Small intestine (tissue), 7 donors: Measurements from ENCODE around the gene HTR6. TPM values are rescaled to one million over a fixed set of nuclear protein-coding genes. Genes with fewer than 3 reads are reported as not detected.
A peak's percentile ranks its signal among the peaks of the same experiment; 100 is the strongest.

Experiments used
- DNase-seq, 2 donors: peaks; one replicate each; pipeline versions ENCODE4 v3.0.0 to v3.0.0-alpha.2; 2013
- FAIRE-seq: peaks from 2 replicates; lab custom pipeline; 2012; peaks lifted over from hg19 to GRCh38; lab: Jason Lieb, UNC
- H3K27ac ChIP-seq, 3 donors: one replicate each; pipeline ENCODE4 v1.5.1; 2013; ENCODE audit warnings: low read length in 2 of 3, mild to moderate bottlenecking in 2 of 3, control low read depth in 1 of 3, inconsistent platforms in 1 of 3, low read depth in 1 of 3, moderate library complexity in 1 of 3
- H3K27me3 ChIP-seq, 3 donors: one replicate each; pipeline ENCODE4 v1.6.1; 2013; ENCODE audit warnings: low read length in 3 of 3, inconsistent platforms in 1 of 3; ENCODE audit not compliant: control insufficient read depth in 3 of 3, insufficient read depth in 3 of 3
- H3K36me3 ChIP-seq, 3 donors: one replicate each; pipeline ENCODE4 v1.6.1; 2013; ENCODE audit warnings: low read length in 3 of 3, inconsistent platforms in 1 of 3, low read depth in 1 of 3, mild to moderate bottlenecking in 1 of 3, moderate library complexity in 1 of 3; ENCODE audit not compliant: control insufficient read depth in 3 of 3, insufficient read depth in 2 of 3
- H3K4me1 ChIP-seq, 3 donors: one replicate each; pipeline ENCODE4 v1.6.1; 2013; ENCODE audit warnings: low read length in 2 of 3, inconsistent platforms in 1 of 3, low read depth in 1 of 3, mild to moderate bottlenecking in 1 of 3, moderate library complexity in 1 of 3; ENCODE audit not compliant: control insufficient read depth in 3 of 3, insufficient read depth in 2 of 3
- H3K4me3 ChIP-seq, 3 donors: one replicate each; pipeline ENCODE4 v1.5.1; 2013; ENCODE audit warnings: low read length in 3 of 3, control low read depth in 1 of 3, inconsistent platforms in 1 of 3, low read depth in 1 of 3, mild to moderate bottlenecking in 1 of 3, moderate library complexity in 1 of 3
- H3K9me3 ChIP-seq, 2 donors: one replicate each; pipeline ENCODE4 v1.6.1; 2013; ENCODE audit warnings: low read depth in 1 of 2, low read length in 1 of 2; ENCODE audit not compliant: control insufficient read depth in 2 of 2, insufficient read depth in 1 of 2
- WGBS, 3 donors: extraction: QIAGEN DNeasy Blood & Tissue Kit; methylation state at CpG; one replicate each; pipeline ENCODE4 v1.1.7; 2013; 5-methylcytosine and 5-hydroxymethylcytosine counted together
- polyA plus RNA-seq, 4 donors: library from polyadenylated mRNA; stranded (reverse) in 3 of 4; unstranded in 1 of 4; fragments of 200-250 nt in 3 of 4; fragments of 120-200 nt in 1 of 4; gene quantifications; one replicate each; pipeline versions ENCODE4 v1.2.1 to v1.2.3, GENCODE V29; 2013
- donor health status: healthy with polysubstance abuse.
- donor health status: control.
- donor health status: control.
- donor health status: Bipolar disorder and iron deficiency.
- donor health status: healthy.

The HTR6 gene
- polyA plus RNA-seq, 4 donors, result 0.01 to 0.03 TPM; not detected in 2

DNA sequence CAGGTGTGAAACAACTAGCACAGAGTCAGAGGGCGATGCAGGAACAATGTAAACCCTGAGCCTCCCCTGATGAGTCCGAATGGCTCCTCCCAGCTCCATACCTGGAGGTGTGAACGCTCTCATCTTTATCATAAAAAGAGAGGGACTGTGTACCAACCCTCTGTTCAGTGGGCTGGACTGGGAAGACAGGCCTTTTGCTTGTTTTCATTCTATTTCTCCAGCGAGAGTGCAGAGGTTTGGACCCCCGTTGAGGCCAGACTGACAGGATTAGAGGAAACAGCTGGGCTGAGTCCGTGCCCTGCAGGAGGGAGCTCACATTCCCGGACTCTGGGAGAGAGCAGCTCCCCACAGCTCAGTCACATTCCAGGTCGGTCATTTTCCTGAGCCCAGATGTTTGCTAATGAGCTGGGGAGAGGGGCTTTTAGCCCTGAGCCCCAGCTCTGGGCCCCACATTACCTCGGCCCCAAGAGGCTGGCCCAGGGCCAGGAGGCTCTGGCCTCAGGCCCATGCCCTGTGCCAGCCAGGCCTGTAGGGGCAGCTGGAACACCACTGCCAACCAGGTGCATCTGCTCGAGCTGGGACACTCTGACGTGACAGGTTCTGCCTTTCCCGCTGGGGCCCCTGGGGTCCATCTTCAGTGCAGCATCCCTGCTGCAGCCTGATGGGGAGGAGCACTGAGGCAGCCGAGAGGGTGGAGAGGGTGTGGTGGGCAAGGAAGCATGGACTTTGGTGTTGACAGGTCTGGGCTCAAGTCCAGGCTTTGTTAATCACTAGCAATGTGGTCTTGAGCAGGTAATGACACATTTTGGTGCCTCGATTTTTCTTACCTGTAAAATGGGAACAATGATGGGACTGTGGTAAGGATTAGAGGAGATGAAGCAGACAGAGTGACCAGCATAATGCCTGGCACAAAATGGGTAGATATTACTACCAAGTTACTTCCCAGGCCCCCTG is 24.0 kb upstream of the HTR6 start:
- peak overlapping the region; percentile 27 to 83 (median 80) for H3K27ac ChIP-seq
- no peaks in the 10 kb centered on the region for H3K9me3 ChIP-seq

DNA sequence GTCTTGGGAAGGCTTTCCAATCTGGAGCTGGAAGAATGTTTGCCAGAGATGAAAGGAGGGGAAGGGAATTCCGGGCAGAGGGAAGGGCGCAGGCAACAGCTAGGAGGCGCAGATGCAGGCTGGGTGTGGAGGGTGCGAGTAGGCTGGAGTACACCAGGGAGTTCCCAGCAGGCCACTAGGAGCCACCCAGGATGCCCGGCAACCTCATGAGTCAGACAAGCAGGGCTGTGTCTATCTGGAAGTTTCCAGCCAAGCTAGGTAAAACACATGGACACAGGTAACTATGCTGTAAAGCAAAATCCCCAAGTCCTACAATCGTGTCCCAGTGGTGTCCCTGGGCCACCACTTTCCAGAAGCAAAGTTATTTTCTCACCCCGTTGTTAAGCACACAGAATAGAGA is 21.6 kb upstream of the HTR6 start:
- FAIRE-seq, result no peak
- H3K9me3 ChIP-seq, result no peaks in the 10 kb centered on the region
- peaks cover 0 to 2% (median 0%) of the 10 kb centered on the region in 3 donors for H3K36me3 ChIP-seq
- peak overlapping the region in 2 of 3 donors; percentile 46 to 80 for H3K4me3 ChIP-seq
- peaks cover 0 to 12% (median 0%) of the 10 kb centered on the region in 3 donors for H3K27me3 ChIP-seq
- peak in 1 of 2 donors; percentile 94 for DNase-seq
- peak overlapping the region; percentile 55 to 99 (median 95) for H3K27ac ChIP-seq
- 6 to 49% (median 27%) methylated on average over 7 of the region's 7 CpGs for WGBS, 3 donors
- H3K4me1 ChIP-seq, result peaks cover 0 to 24% (median 3%) of the 10 kb centered on the region in 3 donors

More for the DNA sequence above, 24.0 kb upstream of the HTR6 start:
- H3K4me1 ChIP-seq, result peaks cover 0 to 20% (median 0%) of the 10 kb centered on the region in 3 donors
- no peak overlapping the region for H3K4me3 ChIP-seq
- H3K36me3 ChIP-seq, result no peaks in the 10 kb centered on the region
- DNase-seq (peak; percentile 55 to 94), FAIRE-seq (no peak)
- H3K27me3 ChIP-seq, result peaks cover 0 to 12% (median 0%) of the 10 kb centered on the region in 3 donors
- WGBS, 3 donors, result 14 to 41% (median 26%) methylated on average over 14 of the region's 14 CpGs

DNA sequence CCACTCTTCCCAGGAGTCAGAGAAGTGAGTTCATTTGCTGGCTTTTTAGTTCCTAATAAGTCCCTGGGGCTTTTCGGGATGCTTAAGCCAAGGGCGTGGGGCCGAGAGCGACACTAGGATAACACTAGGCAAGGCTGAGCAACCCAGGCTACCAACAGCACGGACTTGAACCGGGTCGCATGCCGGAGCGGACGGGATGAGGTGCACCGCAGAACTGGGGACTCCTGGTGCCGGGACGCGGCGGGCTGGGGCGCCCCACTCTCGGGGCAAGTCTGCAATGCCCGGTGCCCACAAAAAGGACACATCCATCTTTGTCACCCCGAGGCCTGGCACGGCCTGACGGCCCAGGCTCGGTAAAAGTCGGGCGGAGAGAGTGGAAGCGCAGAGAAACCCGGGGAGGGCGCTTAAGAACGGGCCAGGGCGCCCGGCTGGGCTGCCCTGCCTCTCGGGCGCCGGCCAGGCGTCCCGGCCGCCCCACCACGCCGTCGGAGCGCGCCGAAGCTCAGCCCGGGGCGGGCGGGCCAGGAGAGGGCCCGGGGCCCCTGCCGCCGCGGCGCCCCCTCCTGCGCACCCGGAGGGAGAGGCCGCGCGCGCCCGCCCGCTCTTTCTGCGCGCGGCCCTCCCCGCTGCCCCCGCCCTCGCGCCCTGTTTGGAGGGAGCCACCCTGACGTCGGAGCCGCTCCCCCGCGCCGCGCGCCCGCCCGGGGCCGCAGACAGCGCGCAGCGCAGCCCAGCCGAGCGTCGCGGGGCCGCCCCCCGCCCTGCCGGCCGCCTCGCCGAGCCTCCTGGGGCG is 20.9 kb upstream of the HTR6 start, which contains the start of gene NBL1:
NBL1 (plus strand) TSS at position 710 of the 793 bp plus-strand sequence. CDS start 10,720 bp downstream, outside the sequence.
- H3K9me3 ChIP-seq, result no peaks in the 10 kb centered on the region

DNA sequence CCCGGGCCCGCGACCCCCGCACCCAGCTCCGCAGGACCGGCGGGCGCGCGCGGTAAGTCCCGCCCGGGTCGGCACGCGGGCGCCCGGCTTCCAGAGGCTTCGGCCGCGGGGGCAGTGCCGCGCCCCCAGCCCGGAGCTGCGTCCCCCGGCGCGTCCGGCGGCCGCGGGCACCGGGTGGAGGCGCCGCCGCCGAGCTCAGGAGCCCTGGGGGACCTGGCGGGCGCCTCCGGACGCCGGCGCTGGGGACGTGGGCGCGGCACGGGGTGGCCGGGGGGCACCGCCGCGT is 20.3 kb upstream of the HTR6 start:
- Histone ChIP-seq H3K27ac (peak overlapping the region in 2 of 3 donors; percentile 97 to 99), H3K9me3 (no peaks in the 10 kb centered on the region), H3K27me3 (peaks cover 0 to 12% (median 0%) of the 10 kb centered on the region in 3 donors), H3K4me1 (peaks cover 0 to 24% (median 7%) of the 10 kb centered on the region in 3 donors), H3K4me3 (peak overlapping the region; percentile 55 to 80 (median 80)), H3K36me3 (peaks cover 0 to 5% (median 0%) of the 10 kb centered on the region in 3 donors)
- FAIRE-seq (no peak), DNase-seq (no peak)
- 0 to 1% (median 1%) methylated on average over 21 to 51 of the region's 51 CpGs for WGBS, 3 donors

More for the DNA sequence above, 20.9 kb upstream of the HTR6 start, which contains the start of gene NBL1:
- peak within 1 kb of the TSS; percentile 55 to 99 (median 97) for H3K27ac ChIP-seq
- H3K36me3 ChIP-seq, result peaks cover 0 to 3% (median 0%) of the 10 kb centered on the region in 3 donors
- peak within 1 kb of the TSS; percentile 55 to 80 (median 80) for H3K4me3 ChIP-seq
- H3K27me3 ChIP-seq, result peaks cover 0 to 12% (median 0%) of the 10 kb centered on the region in 3 donors
- peaks cover 0 to 24% (median 7%) of the 10 kb centered on the region in 3 donors for H3K4me1 ChIP-seq
- FAIRE-seq (no peak), DNase-seq (peak; percentile 83)
- WGBS, 3 donors, result 1 to 2% (median 2%) methylated on average over 52 to 90 of the region's 90 CpGs

DNA sequence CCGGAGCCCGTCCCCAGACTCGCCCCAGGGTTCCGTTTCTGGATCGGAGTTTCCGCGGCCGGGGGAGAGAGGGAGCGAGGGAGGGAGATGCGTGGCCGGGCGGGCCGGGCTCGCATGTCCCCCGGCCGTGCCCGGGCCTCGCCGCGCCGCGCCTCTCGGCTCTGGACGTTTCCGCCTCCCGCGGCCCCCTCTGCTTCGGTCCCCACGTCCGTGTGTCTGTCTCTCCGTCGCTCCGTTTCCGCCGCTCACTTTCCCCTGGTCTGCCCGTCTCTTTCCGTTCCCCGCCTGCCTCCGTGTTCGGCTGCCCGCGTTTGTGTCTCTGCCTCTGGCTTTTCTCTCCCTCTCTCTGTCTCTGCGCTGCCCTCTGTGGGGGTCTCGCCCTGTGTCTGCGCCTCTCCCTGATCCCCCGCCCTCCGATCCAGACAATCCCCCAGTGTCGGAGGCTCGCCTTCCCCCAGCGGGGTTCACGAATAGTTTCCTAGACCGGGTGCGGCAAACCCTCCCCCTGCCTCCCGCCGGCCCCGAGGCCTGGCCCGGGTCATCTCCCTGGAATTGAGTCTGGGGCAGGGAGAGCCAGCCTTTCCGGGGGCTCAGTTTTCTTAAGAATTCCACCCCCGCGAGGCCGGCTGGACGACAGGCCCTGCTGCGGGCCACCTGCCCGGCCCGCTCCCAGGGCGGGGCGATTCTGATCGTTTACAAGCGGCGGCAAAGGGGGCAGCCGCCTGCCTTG is 19.8 kb upstream of the HTR6 start:
- DNase-seq, result peak in 1 of 2 donors; percentile 75
- Histone ChIP-seq H3K4me1 (peaks cover 0 to 24% (median 7%) of the 10 kb centered on the region in 3 donors), H3K4me3 (peak overlapping the region; percentile 55 to 80 (median 80)), H3K27me3 (peaks cover 0 to 12% (median 0%) of the 10 kb centered on the region in 3 donors), H3K36me3 (peaks cover 0 to 5% (median 0%) of the 10 kb centered on the region in 3 donors), H3K9me3 (no peaks in the 10 kb centered on the region), H3K27ac (peak overlapping the region; percentile 43 to 99 (median 97))
- 1 to 6% (median 3%) methylated on average over 41 to 71 of the region's 71 CpGs for WGBS, 3 donors
- FAIRE-seq, result no peak

DNA sequence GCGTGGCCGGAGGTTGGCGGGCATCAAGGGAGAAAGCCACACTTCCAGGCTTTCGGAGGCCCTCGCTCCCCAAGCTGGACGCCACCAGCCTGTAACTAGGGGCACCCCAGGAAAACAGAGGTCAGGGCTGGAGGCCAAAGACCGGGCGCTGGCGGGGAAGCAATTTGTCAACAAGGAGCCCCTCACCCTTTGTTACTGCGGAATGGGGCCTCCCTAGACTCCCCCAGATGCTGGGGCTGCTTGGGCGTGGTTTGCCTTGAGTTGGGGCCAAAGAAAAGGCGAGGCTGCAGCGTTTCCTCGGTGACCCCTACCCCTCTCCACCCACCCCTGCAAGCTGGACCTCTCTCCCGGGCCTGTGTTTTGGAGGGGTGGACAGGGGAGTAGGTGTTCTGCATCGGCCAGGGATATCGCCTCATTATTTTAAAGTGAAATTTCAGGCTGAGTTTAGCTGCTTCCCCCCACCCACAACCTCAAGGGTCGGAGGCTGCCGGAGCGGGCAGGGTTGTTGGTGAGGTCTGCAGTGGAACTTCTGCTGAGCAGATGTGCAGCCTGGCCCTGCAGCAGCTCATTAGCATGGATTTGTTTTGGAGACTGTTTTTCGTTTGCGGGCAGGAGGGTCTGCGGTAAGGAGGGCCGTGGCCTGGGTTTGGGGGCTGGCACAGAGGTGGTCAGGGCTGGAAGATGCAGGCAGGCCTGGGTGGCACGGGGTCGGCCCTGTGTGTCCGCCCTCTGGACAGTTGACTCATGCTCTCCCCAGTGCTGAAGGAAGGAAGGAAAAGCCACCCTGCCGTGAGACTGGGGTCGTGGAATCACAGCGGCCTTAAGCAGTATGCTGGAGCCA is 19.0 kb upstream of the HTR6 start:
- peak overlapping the region; percentile 55 to 80 (median 80) for H3K4me3 ChIP-seq
- H3K9me3 ChIP-seq, result no peaks in the 10 kb centered on the region
- DNase-seq (peak in 1 of 2 donors; percentile 56), FAIRE-seq (no peak)
- H3K36me3 ChIP-seq, result peaks cover 0 to 5% (median 0%) of the 10 kb centered on the region in 3 donors
- H3K27me3 ChIP-seq, result peaks cover 0 to 12% (median 0%) of the 10 kb centered on the region in 3 donors
- WGBS, 3 donors, result 13 to 32% (median 30%) methylated on average over 26 to 30 of the region's 30 CpGs
- peaks cover 3 to 22% (median 7%) of the 10 kb centered on the region in 3 donors for H3K4me1 ChIP-seq
- peak overlapping the region; percentile 43 to 99 (median 97) for H3K27ac ChIP-seq
